Neural cell (in vitro differentiated cells): ENCODE measurements around the gene REXO1. TPM values are rescaled to one million over a fixed set of nuclear protein-coding genes. Genes with fewer than 3 reads are reported as not detected.

ENCODE experiments used
- H2AFZ ChIP-seq: fragments of 200-600, 300-800 bp; sonication (generic), shearing (Covaris generic); 2 replicates; pipeline ENCODE4 v1.6.0; 2014; ENCODE audit warnings: low read depth, mild to moderate bottlenecking, antibody characterized with exemption, low read length, moderate library complexity
- H3F3A ChIP-seq: fragments of 200-600 bp; shearing (Covaris generic); 2 replicates; pipeline ENCODE4 v1.6.1; 2016; ENCODE audit warnings: mild to moderate bottlenecking, moderate library complexity, mixed read lengths, antibody characterized with exemption, low read length; ENCODE audit not compliant: insufficient read depth, poor library complexity, severe bottlenecking
- H3K27ac ChIP-seq: fragments of 200-600, 300-800 bp; sonication (generic), shearing (Covaris generic); 2 replicates; pipeline ENCODE4 v1.5.1; 2014; ENCODE audit warnings: mild to moderate bottlenecking, low read length, moderate library complexity
- H3K27me3 ChIP-seq: fragments of 300-800, 200-600 bp; sonication (generic), shearing (Covaris generic); 2 replicates; pipeline ENCODE4 v1.6.0; 2014; ENCODE audit warnings: mild to moderate bottlenecking, low read depth, low read length, moderate library complexity; ENCODE audit not compliant: insufficient read depth
- H3K36me3 ChIP-seq: fragments of 300-800, 200-600 bp; sonication (generic), shearing (Covaris generic); 2 replicates; pipeline ENCODE4 v1.5.1; 2014; ENCODE audit warnings: mild to moderate bottlenecking, antibody characterized with exemption, low read length, moderate library complexity; ENCODE audit not compliant: insufficient read depth
- H3K4me2 ChIP-seq: fragments of 300-800, 200-600 bp; sonication (generic), shearing (Covaris generic); 2 replicates; pipeline ENCODE4 v1.6.0; 2014; ENCODE audit warnings: mild to moderate bottlenecking, low read length
- H3K4me3 ChIP-seq: fragments of 300-800, 200-600 bp; sonication (generic), shearing (Covaris generic); 2 replicates; pipeline ENCODE4 v1.5.1; 2014; ENCODE audit warnings: mild to moderate bottlenecking, low read length, moderate library complexity
- H3K79me2 ChIP-seq: fragments of 200-600 bp; shearing (Covaris generic); replicated peaks from 2 replicates; pipeline ENCODE4 v1.6.0; 2014; ENCODE audit warnings: mild to moderate bottlenecking, low read length, moderate library complexity; ENCODE audit not compliant: insufficient read depth
- H3K9ac ChIP-seq: fragments of 300-800, 200-600 bp; sonication (generic), shearing (Covaris generic); 2 replicates; pipeline ENCODE4 v1.6.1; 2016; ENCODE audit warnings: mild to moderate bottlenecking, low read length, mixed read lengths
- H3K9me2 ChIP-seq: fragments of 200-600 bp; shearing (Covaris generic); 2 replicates; pipeline ENCODE4 v1.6.1; 2016; ENCODE audit warnings: mild to moderate bottlenecking, low read length, mixed read lengths; ENCODE audit not compliant: insufficient read depth
- H3K9me3 ChIP-seq: fragments of 200-600, 300-800 bp; sonication (generic), shearing (Covaris generic); 2 replicates; pipeline ENCODE4 v1.6.1; 2016; ENCODE audit warnings: mild to moderate bottlenecking, mixed run types, low read length, moderate library complexity, mixed read lengths
- H4K20me1 ChIP-seq: fragments of 200-600 bp; shearing (Covaris generic); 2 replicates; pipeline ENCODE4 v1.6.1; 2016; ENCODE audit warnings: mild to moderate bottlenecking, mixed run types; ENCODE audit not compliant: insufficient read depth
- CTCF ChIP-seq: fragments of 450-650 bp; IDR thresholded peaks from 2 replicates; pipeline ENCODE4 v1.5.1; 2014; ENCODE audit warnings: antibody characterized with exemption, mild to moderate bottlenecking, moderate library complexity; ENCODE audit not compliant: poor library complexity, severe bottlenecking
- EP300 ChIP-seq: fragments of 450-650 bp; conservative IDR thresholded peaks from 2 replicates; pipeline ENCODE4 v1.6.1; 2014; ENCODE audit warnings: antibody characterized with exemption, mild to moderate bottlenecking, moderate library complexity; ENCODE audit not compliant: poor library complexity, severe bottlenecking
- EZH2 ChIP-seq: fragments of 200-600, 300-800 bp; shearing (Covaris generic), sonication (generic); IDR thresholded peaks from 2 replicates; pipeline ENCODE4 v1.6.1; 2014; ENCODE audit warnings: antibody characterized with exemption, low read length, borderline replicate concordance, mild to moderate bottlenecking; ENCODE audit not compliant: insufficient read depth, poor library complexity, severe bottlenecking
- MXI1 ChIP-seq: fragments of 450-650 bp; conservative IDR thresholded peaks from 2 replicates; pipeline ENCODE4 v1.6.1; 2014; ENCODE audit warnings: antibody characterized with exemption, mild to moderate bottlenecking; ENCODE audit not compliant: poor library complexity, severe bottlenecking
- POLR2AphosphoS5 ChIP-seq: IDR thresholded peaks from 2 replicates; pipeline ENCODE4 v1.6.1; 2012
- RAD21 ChIP-seq: fragments of 450-650 bp; conservative IDR thresholded peaks from 2 replicates; pipeline ENCODE4 v1.6.1; 2014; ENCODE audit warnings: antibody characterized with exemption, mild to moderate bottlenecking, moderate library complexity
- REST ChIP-seq: IDR thresholded peaks from 2 replicates; pipeline ENCODE4 v1.6.1; 2012; ENCODE audit warnings: borderline replicate concordance
- SMC3 ChIP-seq: fragments of 450-650 bp; conservative IDR thresholded peaks from 2 replicates; pipeline ENCODE4 v1.6.1; 2014; ENCODE audit warnings: antibody characterized with exemption, mild to moderate bottlenecking, moderate library complexity; ENCODE audit not compliant: poor library complexity
- TAF1 ChIP-seq: IDR thresholded peaks from 2 replicates; pipeline ENCODE4 v1.6.1; 2012; ENCODE audit warnings: low read depth
- polyA plus RNA-seq: library from polyadenylated mRNA; depleted of rRNA; stranded (reverse); fragments of >200 nt; gene quantifications from 2 replicates; pipeline ENCODE4 v1.2.3, GENCODE V29; 2014

The REXO1 gene
- polyA plus RNA-seq, 1 donor from 2014 or later, result 9.2 TPM

- TF ChIP-seq MXI1, result no peak
- TF ChIP-seq SMC3, result no peak
- TF ChIP-seq REST, result no peak
- TF ChIP-seq POLR2AphosphoS5, result no peak
- TF ChIP-seq EZH2, result no peak
- TF ChIP-seq CTCF, result no peak
- no peak for TF ChIP-seq TAF1
- TF ChIP-seq RAD21, result no peak
- no peak for TF ChIP-seq EP300
- H4K20me1 ChIP-seq, result no peaks in the 10 kb centered on the region
- H3K9me2 ChIP-seq, result no peaks in the 10 kb centered on the region
- no peaks in the 10 kb centered on the region for H3K79me2 ChIP-seq
- H3K9me3 ChIP-seq, result no peaks in the 10 kb centered on the region
- no peak overlapping the region for H3K4me2 ChIP-seq
- H3K27me3 ChIP-seq, result peaks cover 21% of the 10 kb centered on the region
- H3F3A ChIP-seq, result no peaks in the 10 kb centered on the region
- H3K9ac ChIP-seq, result no peak overlapping the region
- H3K27ac ChIP-seq, result no peak overlapping the region
- no peak overlapping the region for H2AFZ ChIP-seq
- no peaks in the 10 kb centered on the region for H3K36me3 ChIP-seq
- H3K4me3 ChIP-seq, result no peak overlapping the region
These were observed 61.6 kb downstream of the REXO1 start for GRCh38 chr19:1786668-1787067.

GRCh38 chr19:1785310-1785709 is 63.0 kb downstream of the REXO1 start:
- no peak overlapping the region for H3K4me2 ChIP-seq
- TF ChIP-seq SMC3 (no peak), REST (no peak), POLR2AphosphoS5 (no peak), EZH2 (no peak), EP300 (no peak), MXI1 (no peak), CTCF (no peak), TAF1 (no peak), RAD21 (no peak)
- no peak overlapping the region for H3K9ac ChIP-seq
- H3K79me2 ChIP-seq, result no peaks in the 10 kb centered on the region
- no peaks in the 10 kb centered on the region for H3K36me3 ChIP-seq
- no peak overlapping the region for H3K4me3 ChIP-seq
- H3K9me2 ChIP-seq, result no peaks in the 10 kb centered on the region
- no peak overlapping the region for H3K27ac ChIP-seq
- H4K20me1 ChIP-seq, result no peaks in the 10 kb centered on the region
- peaks cover 27% of the 10 kb centered on the region for H3K27me3 ChIP-seq
- H3F3A ChIP-seq, result no peaks in the 10 kb centered on the region
- no peaks in the 10 kb centered on the region for H3K9me3 ChIP-seq
- H2AFZ ChIP-seq, result no peak overlapping the region
